Peyer's patch (tissue), 4 donors: ENCODE data around the gene PRRC2B. TPM values are rescaled to one million over a fixed set of nuclear protein-coding genes. Genes with fewer than 3 reads are reported as not detected.
A peak's percentile ranks its signal among the peaks of the same experiment; 100 is the strongest.

Experiments
- DNase-seq, 3 donors: peaks; one replicate each; pipeline ENCODE4 v3.0.0-alpha.2; 2017 to 2019
- H3K27ac ChIP-seq, 4 donors: fragments of 200-600 bp; sonication (generic); one replicate each; pipeline ENCODE4 v1.5.1; 2016 to 2019
- H3K27me3 ChIP-seq, 2 donors: fragments of 200-600 bp; sonication (generic); one replicate each; pipeline ENCODE4 v1.5.1; 2019
- H3K36me3 ChIP-seq, 3 donors: fragments of 200-600 bp; sonication (generic); one replicate each; pipeline ENCODE4 v1.5.1; 2016 to 2019
- H3K4me1 ChIP-seq, 4 donors: fragments of 200-600 bp; sonication (generic); one replicate each; pipeline ENCODE4 v1.5.1; 2016 to 2019
- H3K4me3 ChIP-seq, 4 donors: fragments of 200-600 bp; sonication (generic); 1 replicate in 3 of 4; 2 replicates in 1 of 4; pipeline ENCODE4 v1.5.1; 2016 to 2019; ENCODE audit warnings: mild to moderate bottlenecking in 1 of 4
- H3K9me3 ChIP-seq, 4 donors: fragments of 200-600 bp; sonication (generic); one replicate each; pipeline ENCODE4 v1.5.1; 2016 to 2019; ENCODE audit warnings: mild to moderate bottlenecking in 1 of 4
- POLR2A ChIP-seq, 2 donors: fragments of 450-650 bp; IDR thresholded peaks; one replicate each; pipeline ENCODE4 v1.5.1; 2017; ENCODE audit warnings: antibody characterized with exemption in 2 of 2, mild to moderate bottlenecking in 2 of 2, moderate library complexity in 2 of 2
- total RNA-seq, 4 donors: library from RNA; depleted of rRNA; stranded (reverse); fragments of >200 nt; gene quantifications; one replicate each; pipeline ENCODE4 v1.1.0, GENCODE V29; 2016
- TF ChIP-seq, protein P1 (sequence below), 6 experiments: fragments of 450-650 bp in 4 of 6; fragments of 200-600 bp in 2 of 6; sonication (generic) in 1 of 6; IDR thresholded peaks; one replicate each; pipeline ENCODE4 v1.5.1; 2017 to 2019; ENCODE audit warnings: antibody characterized with exemption in 6 of 6, mild to moderate bottlenecking in 3 of 6, moderate library complexity in 1 of 6

Gene PRRC2B
- total RNA-seq, 4 donors from 2014 or later = 109 to 174 (median 149) TPM

DNA sequence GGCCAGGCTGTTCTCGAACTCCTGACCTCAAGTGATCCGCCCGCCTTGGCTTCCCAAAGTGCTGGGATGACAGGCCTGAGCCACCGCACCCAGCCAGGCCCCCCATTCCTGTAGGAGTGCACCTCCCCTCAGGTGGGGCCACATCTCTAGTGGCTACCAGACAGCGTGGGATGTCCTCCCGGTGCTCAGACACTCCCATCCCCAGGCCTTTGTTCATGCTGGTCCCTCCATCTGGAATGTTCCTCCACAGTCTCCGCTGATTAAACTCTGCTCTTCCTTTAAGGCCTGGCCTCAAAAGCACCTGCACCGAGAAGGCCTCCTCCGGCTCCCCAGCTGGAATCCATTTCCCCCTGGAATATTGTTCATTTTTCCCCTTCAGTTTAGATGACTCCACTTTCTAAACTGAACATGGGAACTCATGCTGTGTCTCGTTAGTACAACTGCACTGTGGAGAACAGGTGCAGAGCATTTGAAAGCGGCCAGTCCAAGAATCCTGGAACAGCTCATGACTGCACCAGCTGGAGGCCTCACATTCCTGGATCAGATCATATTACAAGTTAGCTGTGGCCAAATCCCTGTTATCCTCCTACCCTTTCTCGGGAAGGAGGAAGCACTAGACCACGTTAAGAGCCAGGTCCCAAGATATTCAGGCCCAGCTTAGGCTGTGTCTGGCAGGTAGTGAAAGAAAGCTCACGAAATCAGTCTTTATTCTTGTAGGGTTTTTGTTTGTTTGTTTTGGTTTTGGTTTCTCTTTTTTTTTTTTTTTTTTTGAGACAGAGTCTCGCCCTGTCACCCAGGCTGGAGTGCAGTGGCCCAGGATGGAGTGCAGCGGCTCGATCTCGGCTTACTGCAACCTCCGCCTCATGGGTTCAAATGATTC is 10.8 kb upstream of the PRRC2B start:
- TF ChIP-seq, protein P1, sequence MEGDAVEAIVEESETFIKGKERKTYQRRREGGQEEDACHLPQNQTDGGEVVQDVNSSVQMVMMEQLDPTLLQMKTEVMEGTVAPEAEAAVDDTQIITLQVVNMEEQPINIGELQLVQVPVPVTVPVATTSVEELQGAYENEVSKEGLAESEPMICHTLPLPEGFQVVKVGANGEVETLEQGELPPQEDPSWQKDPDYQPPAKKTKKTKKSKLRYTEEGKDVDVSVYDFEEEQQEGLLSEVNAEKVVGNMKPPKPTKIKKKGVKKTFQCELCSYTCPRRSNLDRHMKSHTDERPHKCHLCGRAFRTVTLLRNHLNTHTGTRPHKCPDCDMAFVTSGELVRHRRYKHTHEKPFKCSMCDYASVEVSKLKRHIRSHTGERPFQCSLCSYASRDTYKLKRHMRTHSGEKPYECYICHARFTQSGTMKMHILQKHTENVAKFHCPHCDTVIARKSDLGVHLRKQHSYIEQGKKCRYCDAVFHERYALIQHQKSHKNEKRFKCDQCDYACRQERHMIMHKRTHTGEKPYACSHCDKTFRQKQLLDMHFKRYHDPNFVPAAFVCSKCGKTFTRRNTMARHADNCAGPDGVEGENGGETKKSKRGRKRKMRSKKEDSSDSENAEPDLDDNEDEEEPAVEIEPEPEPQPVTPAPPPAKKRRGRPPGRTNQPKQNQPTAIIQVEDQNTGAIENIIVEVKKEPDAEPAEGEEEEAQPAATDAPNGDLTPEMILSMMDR (IDR thresholded peaks at IDR 0.05) = no peak
- TF ChIP-seq POLR2A (IDR thresholded peaks at IDR 0.05) = no peak
- Histone ChIP-seq H3K36me3 (no peaks in the 10 kb centered on the region), H3K27ac (no peak overlapping the region), H3K4me1 (no peaks in the 10 kb centered on the region), H3K27me3 (no peaks in the 10 kb centered on the region), H3K4me3 (no peak overlapping the region), H3K9me3 (no peaks in the 10 kb centered on the region)
- peak in 1 of 3 donors; percentile 52 for DNase-seq

DNA sequence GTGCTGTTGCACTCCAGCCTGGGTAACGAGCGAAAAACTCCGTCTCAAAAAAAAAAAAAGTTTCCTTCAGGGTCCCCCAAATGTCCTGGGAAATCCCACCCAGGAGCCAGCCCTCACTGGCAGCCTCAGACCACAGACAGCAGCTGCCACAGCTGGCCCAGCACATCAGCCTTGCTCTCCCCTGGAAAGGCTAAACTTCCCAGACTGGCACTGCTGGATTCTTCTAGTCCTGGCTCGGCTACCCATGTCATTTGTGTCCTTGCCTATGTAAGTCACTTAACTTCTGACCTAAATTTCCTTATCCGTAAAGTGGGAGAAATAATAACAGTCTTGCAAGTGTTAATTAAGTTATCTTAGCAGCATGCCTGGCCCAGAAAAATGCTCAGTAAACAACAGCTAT is 8.6 kb upstream of the PRRC2B start:
- H3K4me1 ChIP-seq = no peaks in the 10 kb centered on the region
- H3K27me3 ChIP-seq = no peaks in the 10 kb centered on the region
- H3K27ac ChIP-seq = no peak overlapping the region
- DNase-seq = no peak
- H3K36me3 ChIP-seq = no peaks in the 10 kb centered on the region
- TF ChIP-seq, protein P1 (IDR thresholded peaks at IDR 0.05) = no peak
- no peak for TF ChIP-seq POLR2A (IDR thresholded peaks at IDR 0.05)
- no peaks in the 10 kb centered on the region for H3K9me3 ChIP-seq
- H3K4me3 ChIP-seq = no peak overlapping the region

DNA sequence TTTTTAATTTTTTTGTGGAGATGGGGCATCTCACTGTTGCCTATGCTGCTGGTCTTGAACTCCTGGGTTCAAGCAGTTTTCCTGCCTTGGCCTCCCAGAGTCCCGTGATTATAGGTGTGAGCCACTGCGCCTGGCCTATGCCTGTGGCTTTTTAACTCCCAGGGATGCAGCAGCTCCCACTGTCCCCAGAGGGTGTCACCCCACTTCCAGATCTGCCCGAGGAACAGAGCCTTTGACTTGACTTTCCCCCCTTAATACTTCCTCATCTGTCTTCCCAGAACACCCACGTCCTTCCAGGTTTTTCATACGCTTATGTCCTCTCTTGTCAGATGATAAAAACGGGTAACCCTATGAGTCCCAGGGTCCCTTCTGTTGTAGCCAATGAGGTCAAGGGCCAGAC is 7.6 kb upstream of the PRRC2B start:
- Histone ChIP-seq H3K27ac (no peak overlapping the region), H3K4me3 (no peak overlapping the region), H3K27me3 (no peaks in the 10 kb centered on the region), H3K4me1 (no peaks in the 10 kb centered on the region), H3K9me3 (no peaks in the 10 kb centered on the region), H3K36me3 (no peaks in the 10 kb centered on the region)
- DNase-seq = no peak
- TF ChIP-seq, protein P1 (IDR thresholded peaks at IDR 0.05) = peak in 1 of 6 experiments; percentile 21
- no peak for TF ChIP-seq POLR2A (IDR thresholded peaks at IDR 0.05)

DNA sequence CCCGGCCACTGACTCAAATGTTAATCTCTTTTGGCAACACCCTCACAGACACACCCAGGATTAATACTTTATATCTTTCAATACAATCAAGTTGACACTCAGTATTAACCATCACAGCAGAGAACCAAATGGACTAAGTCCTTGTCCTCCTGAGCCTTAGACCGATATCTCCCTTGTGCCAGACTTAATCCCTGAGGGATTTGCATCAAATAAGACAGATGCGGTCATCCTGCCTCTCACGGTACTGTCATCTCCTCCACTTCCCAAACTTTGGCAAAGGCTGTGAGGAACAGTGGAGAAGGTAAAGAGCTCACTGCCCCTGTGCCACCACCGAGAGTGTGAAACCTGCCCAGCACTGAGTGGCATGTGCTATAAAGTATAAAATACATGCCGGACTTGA is 6.5 kb upstream of the PRRC2B start:
- Histone ChIP-seq H3K36me3 (no peaks in the 10 kb centered on the region), H3K4me3 (no peak overlapping the region), H3K4me1 (no peaks in the 10 kb centered on the region), H3K27ac (no peak overlapping the region), H3K27me3 (no peaks in the 10 kb centered on the region), H3K9me3 (no peaks in the 10 kb centered on the region)
- TF ChIP-seq, protein P1 (IDR thresholded peaks at IDR 0.05) = no peak
- TF ChIP-seq POLR2A (IDR thresholded peaks at IDR 0.05) = no peak
- DNase-seq = no peak

DNA sequence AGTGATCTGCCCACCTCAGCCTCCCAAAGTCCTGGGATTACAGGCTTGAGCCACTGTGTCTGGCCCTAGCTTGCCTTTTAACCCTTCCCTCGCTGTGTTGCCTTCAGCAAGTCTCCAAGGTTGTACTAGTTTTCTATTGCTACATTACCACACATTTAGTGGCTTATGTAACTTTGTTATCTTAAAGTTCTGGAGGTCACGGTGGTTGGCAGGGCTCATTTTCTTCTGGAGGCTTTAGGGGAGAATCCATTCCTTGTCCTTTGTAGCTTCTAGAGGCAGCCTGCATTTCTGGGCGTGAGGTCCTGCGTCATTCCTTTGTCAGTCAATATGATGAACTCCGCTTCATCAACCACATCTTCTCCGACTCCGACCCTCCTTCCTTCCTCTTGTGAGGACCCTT is 2.9 kb upstream of the PRRC2B start:
- TF ChIP-seq, protein P1 (IDR thresholded peaks at IDR 0.05) = no peak
- no peak for TF ChIP-seq POLR2A (IDR thresholded peaks at IDR 0.05)
- H3K27me3 ChIP-seq = no peaks in the 10 kb centered on the region
- H3K4me3 ChIP-seq = no peak overlapping the region
- H3K4me1 ChIP-seq = peaks cover 0 to 8% (median 4%) of the 10 kb centered on the region in 4 donors
- no peaks in the 10 kb centered on the region for H3K36me3 ChIP-seq
- H3K9me3 ChIP-seq = no peaks in the 10 kb centered on the region
- DNase-seq = no peak
- H3K27ac ChIP-seq = no peak overlapping the region
